ENCODE data around the gene STARD3NL. TPM values are rescaled to one million over a fixed set of nuclear protein-coding genes. Genes with fewer than 3 reads are reported as not detected.
A peak's percentile ranks its signal among the peaks of the same experiment; 100 is the strongest.
"Not testable (repeated sequence)": the region's sequence is repeated elsewhere in the genome, so short reads cannot be mapped to it uniquely, and the experiment has no call there.

STARD3NL gene
- total RNA-seq, 2 experiments from 2014 or later: 24.4 to 28.9 TPM

DNA sequence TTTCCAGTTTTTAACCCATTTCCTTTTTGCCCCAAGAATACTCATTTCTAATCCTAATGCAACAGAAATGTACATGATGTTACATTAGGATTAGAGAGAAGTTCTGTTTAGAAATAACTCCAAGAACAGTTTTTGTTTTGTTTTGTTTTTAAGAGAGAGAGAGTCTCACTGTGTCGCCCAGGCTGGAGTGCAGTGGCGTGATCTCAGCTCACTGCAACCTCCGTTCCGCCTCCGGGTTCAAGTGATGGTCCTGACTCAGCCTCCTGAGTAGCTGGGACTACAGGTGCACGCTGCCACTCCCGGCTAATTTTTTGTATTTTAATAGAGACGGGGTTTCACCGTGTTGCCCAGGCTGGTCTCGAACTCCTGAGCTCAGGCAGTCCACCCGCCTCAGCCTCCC is 56.7 kb downstream of the STARD3NL start:
- peaks cover 52% of the 10 kb centered on the region for H3K36me3 Mint-ChIP-seq (ENCODE audit: low read depth)
- H3K4me1 Mint-ChIP-seq: peaks cover 72% of the 10 kb centered on the region
- ChIA-PET CTCF (interaction anchor here (4.3 to 5.7 kb wide), 4 partner anchors 12 to 134 kb away, joined by 19 to 42 read pairs (median 40); no protein-coding TSS in a partner anchor), POLR2A (interaction anchor here (0.8 to 3.2 kb wide), 2 partner anchors 19 to 101 kb away, joined by 3 to 11 read pairs; no protein-coding TSS in a partner anchor)
- H3K4me3 Mint-ChIP-seq, H3K27me3 Mint-ChIP-seq, H3K9me3 Mint-ChIP-seq, DNase-seq: not testable (repeated sequence)
- H3K27ac Mint-ChIP-seq: peak overlapping the region; percentile 6

DNA sequence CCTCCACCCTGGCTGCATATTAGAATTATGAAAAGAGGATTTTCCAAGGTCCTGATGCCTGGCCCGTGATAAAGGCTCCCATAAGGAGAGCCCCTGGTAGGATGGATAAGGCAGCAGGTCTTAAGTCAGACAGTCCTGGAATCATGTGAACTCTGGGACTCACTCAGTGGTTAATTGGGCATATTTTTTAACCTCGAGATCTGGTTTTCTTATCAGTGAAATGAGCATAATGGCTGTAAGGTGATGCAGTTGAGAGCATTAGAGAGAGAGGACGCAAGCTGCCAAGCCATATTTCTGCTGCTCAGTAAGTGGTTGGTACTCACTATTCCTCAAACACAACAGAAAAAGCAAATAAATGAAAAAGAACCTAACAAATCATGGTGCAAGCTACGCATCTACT is 57.6 kb downstream of the STARD3NL start:
- ChIA-PET POLR2A (interaction anchor here (1.1 kb wide), 1 partner anchor 20 kb away, joined by 5 read pairs; no protein-coding TSS in a partner anchor), CTCF (interaction anchor here (0.7 to 5.7 kb wide), 6 partner anchors 13 to 133 kb away, joined by 3 to 42 read pairs (median 29); no protein-coding TSS in a partner anchor)
- H3K27ac Mint-ChIP-seq: peak overlapping the region; percentile 44
- H3K27me3 Mint-ChIP-seq: no peaks in the 10 kb centered on the region
- peaks cover 45% of the 10 kb centered on the region for H3K36me3 Mint-ChIP-seq (ENCODE audit: low read depth)
- no peaks in the 10 kb centered on the region for H3K9me3 Mint-ChIP-seq
- no peak for DNase-seq
- no peak overlapping the region for H3K4me3 Mint-ChIP-seq
- peaks cover 67% of the 10 kb centered on the region for H3K4me1 Mint-ChIP-seq

DNA sequence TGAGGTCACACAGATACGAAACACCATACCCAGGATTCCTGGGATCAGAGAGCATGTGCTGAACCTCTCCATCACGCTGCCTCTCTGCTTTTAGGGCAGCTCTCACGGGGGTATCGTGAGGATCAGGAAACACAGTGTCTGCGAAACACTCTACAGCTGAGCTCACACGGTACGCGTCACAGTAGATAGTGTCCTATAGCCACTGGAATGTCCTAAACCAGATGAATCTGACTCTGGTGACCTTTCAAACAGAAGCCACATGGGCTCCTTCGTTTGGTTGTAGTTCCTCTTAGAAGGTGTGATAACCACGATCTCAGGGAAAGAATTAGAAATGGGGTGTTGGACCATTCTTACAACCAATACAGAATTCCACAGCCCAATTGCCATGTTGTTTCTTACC is 61.1 kb downstream of the STARD3NL start:
- Mint-ChIP-seq H3K36me3 (ENCODE audit: low read depth) (peaks cover 51% of the 10 kb centered on the region), H3K4me1 (peaks cover 37% of the 10 kb centered on the region)
- H3K27me3 Mint-ChIP-seq, POLR2A ChIA-PET, CTCF ChIA-PET, H3K27ac Mint-ChIP-seq, DNase-seq, H3K9me3 Mint-ChIP-seq, H3K4me3 Mint-ChIP-seq: not testable (repeated sequence)

DNA sequence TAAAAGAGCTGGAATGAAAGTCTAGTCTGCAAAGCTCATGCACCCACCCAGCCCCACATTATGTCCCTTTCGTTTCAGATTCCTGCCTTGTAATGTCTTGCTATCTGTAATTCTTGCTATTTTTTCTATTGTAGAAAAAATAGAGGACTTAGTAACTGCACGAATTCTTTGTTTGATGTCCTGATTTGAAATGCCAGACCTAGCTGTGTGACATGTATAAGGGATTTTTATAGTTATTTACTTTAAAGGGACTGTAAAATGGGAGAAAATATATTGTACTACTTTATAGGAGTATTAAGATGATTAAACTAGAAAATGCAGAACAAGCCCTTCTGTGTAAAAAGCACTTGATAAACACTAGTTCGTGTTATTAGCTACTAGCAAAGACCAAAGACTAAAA is 63.0 kb downstream of the STARD3NL start:
- CTCF ChIA-PET: interaction anchor here (0.7 to 1.2 kb wide), 2 partner anchors 19 to 127 kb away, joined by 3 read pairs; no protein-coding TSS in a partner anchor
- peaks cover 31% of the 10 kb centered on the region for H3K4me1 Mint-ChIP-seq
- no peak for DNase-seq
- H3K27ac Mint-ChIP-seq: no peak overlapping the region
- no peak overlapping the region for H3K4me3 Mint-ChIP-seq
- POLR2A ChIA-PET: no interaction called here
- H3K9me3 Mint-ChIP-seq: no peaks in the 10 kb centered on the region
- peaks cover 65% of the 10 kb centered on the region for H3K36me3 Mint-ChIP-seq (ENCODE audit: low read depth)
- H3K27me3 Mint-ChIP-seq: no peaks in the 10 kb centered on the region

DNA sequence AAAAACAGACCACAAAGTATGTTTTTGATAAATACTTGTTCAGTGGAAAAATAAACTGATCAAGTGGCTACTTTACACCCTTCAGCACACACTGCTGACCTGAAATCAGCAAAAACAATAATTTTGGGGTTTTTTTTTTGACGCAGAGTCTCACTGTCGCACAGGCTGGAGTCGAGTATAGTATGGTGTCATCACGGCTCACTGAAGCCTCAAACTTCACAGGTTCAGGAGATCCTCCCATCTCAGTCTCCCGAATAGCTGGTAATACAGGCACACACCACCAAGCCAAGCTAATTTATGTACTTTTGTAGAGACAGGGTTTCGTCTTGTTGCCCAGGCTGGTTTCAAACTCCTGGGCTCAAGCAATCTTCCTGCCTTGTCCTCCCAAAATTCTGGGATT is 64.8 kb downstream of the STARD3NL start:
- DNase-seq: no peak
- Mint-ChIP-seq H3K9me3 (no peaks in the 10 kb centered on the region), H3K4me3 (no peak overlapping the region), H3K27me3 (no peaks in the 10 kb centered on the region), H3K36me3 (ENCODE audit: low read depth) (peaks cover 62% of the 10 kb centered on the region), H3K4me1 (peaks cover 19% of the 10 kb centered on the region), H3K27ac (no peak overlapping the region)
- CTCF ChIA-PET: interaction anchor here (1.6 kb wide), 1 partner anchor 27 kb away, joined by 5 read pairs; no protein-coding TSS in a partner anchor
- POLR2A ChIA-PET: no interaction called here

DNA sequence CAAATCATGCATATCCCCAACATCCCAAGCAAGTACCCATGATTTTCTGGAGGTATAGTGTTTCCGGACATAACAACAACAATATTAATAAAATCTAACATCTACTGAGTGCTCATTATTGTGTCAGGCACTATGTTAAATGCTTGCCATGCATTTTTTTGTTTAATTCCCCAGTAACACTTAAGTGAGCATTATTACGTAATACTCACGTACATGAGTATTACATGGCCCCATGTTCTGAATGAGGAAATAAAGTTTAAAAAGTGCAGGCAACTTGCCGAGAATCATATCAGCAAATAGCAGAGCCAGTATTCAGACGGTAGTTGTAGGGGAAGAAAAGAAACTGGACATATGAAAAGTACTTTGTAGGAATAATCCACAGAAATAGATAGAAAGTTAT is 65.3 kb downstream of the STARD3NL start:
- H3K4me3 Mint-ChIP-seq, H3K27ac Mint-ChIP-seq, POLR2A ChIA-PET, DNase-seq, H3K27me3 Mint-ChIP-seq, H3K9me3 Mint-ChIP-seq: not testable (repeated sequence)
- Mint-ChIP-seq H3K36me3 (ENCODE audit: low read depth) (peaks cover 65% of the 10 kb centered on the region), H3K4me1 (peaks cover 19% of the 10 kb centered on the region)
- CTCF ChIA-PET: interaction anchor here (1.6 kb wide), 1 partner anchor 27 kb away, joined by 5 read pairs; no protein-coding TSS in a partner anchor

DNA sequence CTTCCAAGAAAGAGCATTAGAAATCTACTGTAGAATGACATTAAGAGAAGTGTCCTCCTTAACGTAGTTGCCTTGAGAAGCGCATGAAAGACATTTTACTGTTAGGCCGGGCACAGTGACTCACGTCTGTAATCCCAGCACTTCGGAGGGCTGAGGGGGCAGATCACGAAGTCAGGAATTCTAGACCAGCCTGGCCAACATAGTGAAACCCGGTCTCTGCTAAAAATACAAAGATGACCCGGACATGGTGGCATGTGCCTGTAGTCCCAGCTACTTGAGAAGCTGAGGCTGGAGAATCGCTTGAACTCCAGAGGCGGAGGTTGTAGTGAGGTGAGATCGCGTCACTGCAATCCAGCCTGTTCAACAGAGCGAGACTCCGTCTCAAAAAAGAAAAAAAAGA is 66.5 kb downstream of the STARD3NL start:
- DNase-seq: no peak
- H3K4me1 Mint-ChIP-seq: peaks cover 19% of the 10 kb centered on the region
- POLR2A ChIA-PET: no interaction called here
- peak overlapping the region; percentile 9 for H3K4me3 Mint-ChIP-seq
- peaks cover 65% of the 10 kb centered on the region for H3K36me3 Mint-ChIP-seq (ENCODE audit: low read depth)
- no peaks in the 10 kb centered on the region for H3K27me3 Mint-ChIP-seq
- H3K27ac Mint-ChIP-seq: no peak overlapping the region
- CTCF ChIA-PET: no interaction called here
- no peaks in the 10 kb centered on the region for H3K9me3 Mint-ChIP-seq

DNA sequence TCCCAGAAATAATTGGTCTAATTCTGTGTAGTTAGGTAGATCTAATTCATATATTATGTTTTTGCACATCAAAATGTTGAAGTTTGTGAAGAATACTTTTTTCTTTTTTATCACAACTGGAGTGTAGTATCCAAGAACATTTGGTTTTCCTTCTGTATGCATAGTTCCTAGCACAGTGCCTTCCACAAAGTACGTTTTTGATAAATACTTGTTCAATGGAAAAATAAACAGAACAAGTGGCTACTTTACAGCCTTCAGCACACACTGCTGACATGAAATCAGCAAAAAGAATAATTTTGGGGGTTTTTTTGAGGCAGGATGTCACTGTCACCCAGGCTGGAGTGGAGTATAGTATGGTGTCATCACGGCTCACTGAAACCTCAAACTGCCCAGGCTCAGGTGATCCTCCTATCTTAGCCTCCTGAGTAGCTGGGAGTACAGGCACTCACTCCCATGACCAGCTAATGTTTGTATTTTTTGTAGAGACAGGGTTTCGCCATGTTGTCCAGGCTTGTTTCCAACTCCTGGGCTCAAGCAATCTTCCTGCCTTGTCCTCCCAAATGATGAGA is 67.4 kb downstream of the STARD3NL start:
- DNase-seq: no peak
- ChIA-PET CTCF (interaction anchor here (1.3 kb wide), 1 partner anchor 30 kb away, joined by 5 read pairs; no protein-coding TSS in a partner anchor), POLR2A (no interaction called here)
- H3K4me1 Mint-ChIP-seq: peaks cover 21% of the 10 kb centered on the region
- no peaks in the 10 kb centered on the region for H3K27me3 Mint-ChIP-seq
- peaks cover 65% of the 10 kb centered on the region for H3K36me3 Mint-ChIP-seq (ENCODE audit: low read depth)
- H3K4me3 Mint-ChIP-seq: peak overlapping the region; percentile 22
- H3K27ac Mint-ChIP-seq: peak overlapping the region; percentile 30
- no peaks in the 10 kb centered on the region for H3K9me3 Mint-ChIP-seq

DNA sequence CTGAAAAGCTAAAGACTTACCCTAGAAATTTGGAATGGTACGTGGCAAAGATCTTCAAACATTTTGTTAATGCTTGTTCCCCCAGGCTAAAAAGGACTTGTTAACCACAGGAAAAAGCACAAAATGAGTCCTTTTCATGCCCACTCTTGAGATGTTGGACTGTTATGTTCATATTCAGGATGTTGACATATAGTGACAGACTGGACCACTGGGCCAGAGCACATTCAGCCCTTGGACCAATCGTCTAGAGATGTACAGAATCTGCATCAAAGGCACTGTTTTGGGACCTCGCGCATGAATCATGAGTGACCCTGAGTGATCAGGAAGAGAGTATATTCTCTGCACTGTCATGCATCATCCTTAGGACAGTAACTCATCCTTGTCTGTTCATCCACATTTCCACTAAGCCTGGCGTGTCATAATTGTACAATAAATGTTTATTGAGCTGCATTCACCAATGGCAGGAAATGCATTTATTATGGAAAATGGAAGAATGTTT is 70.1 kb downstream of the STARD3NL start:
- Mint-ChIP-seq H3K4me3 (peak overlapping the region; percentile 31), H3K27ac (peak overlapping the region; percentile 28), H3K4me1 (peaks cover 21% of the 10 kb centered on the region), H3K27me3 (no peaks in the 10 kb centered on the region), H3K9me3 (no peaks in the 10 kb centered on the region), H3K36me3 (ENCODE audit: low read depth) (peaks cover 53% of the 10 kb centered on the region)
- ChIA-PET POLR2A (no interaction called here), CTCF (interaction anchor here (1.4 to 1.5 kb wide), 2 partner anchors 88 to 106 kb away, joined by 3 read pairs; no protein-coding TSS in a partner anchor)
- no peak for DNase-seq

DNA sequence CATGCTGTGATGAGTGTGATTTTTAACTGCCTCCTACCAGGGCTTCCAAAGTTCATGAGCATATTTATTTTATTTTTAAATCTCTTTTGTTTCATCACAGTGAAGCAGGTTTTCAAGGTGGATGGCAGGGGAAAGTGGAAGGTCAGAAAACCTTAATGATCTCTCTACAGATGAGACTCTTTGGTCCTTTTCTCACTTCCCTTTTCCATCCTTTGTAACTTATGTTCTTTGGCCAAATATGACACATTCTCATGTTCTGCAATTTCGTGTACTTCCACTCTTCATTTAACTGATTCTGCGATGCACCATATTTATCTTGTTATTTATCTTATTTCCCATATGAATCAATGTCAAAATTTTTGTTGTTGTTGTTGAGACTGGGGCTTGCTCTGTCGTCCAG is 71.8 kb downstream of the STARD3NL start:
- POLR2A ChIA-PET, H3K27me3 Mint-ChIP-seq, DNase-seq, CTCF ChIA-PET, H3K9me3 Mint-ChIP-seq: not testable (repeated sequence)
- peak overlapping the region; percentile 63 for H3K4me3 Mint-ChIP-seq
- peaks cover 19% of the 10 kb centered on the region for H3K4me1 Mint-ChIP-seq
- H3K36me3 Mint-ChIP-seq (ENCODE audit: low read depth): peaks cover 41% of the 10 kb centered on the region
- peak overlapping the region; percentile 10 for H3K27ac Mint-ChIP-seq

DNA sequence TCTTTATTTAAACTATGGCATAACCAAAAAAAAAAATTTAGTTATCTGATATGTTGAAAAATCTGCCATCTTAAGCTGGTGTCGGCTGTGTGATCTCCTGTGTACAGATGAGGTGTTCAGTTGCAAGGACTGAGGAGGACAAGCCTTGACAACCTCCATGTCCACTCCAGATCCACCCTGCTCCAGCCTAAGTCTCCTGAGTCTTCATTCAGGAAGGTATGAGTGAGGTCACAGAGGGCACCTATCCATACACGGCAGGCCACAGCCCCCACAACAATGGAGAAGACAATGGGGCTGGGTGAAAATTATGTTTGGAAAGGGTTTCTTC is 79.3 kb downstream of the STARD3NL start:
- Mint-ChIP-seq H3K4me3 (no peak overlapping the region), H3K36me3 (ENCODE audit: low read depth) (no peaks in the 10 kb centered on the region), H3K27ac (no peak overlapping the region), H3K4me1 (no peaks in the 10 kb centered on the region), H3K27me3 (no peaks in the 10 kb centered on the region), H3K9me3 (no peaks in the 10 kb centered on the region)
- ChIA-PET CTCF (no interaction called here), POLR2A (no interaction called here)
- no peak for DNase-seq

DNA sequence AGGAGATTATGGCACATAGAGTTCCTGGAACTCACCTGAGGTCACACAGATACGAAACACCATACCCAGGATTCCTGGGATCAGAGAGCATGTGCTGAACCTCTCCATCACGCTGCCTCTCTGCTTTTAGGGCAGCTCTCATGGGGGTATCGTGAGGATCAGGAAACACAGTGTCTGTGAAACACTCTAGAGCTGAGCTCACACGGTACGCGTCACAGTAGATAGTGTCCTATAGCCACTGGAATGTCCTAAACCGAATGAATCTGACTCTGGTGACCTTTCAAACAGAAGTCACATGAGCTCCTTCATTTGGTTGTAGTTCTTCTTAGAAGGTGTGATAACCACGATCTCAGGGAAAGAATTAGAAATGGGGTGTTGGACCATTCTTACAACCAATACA is 81.1 kb downstream of the STARD3NL start:
- H3K27ac Mint-ChIP-seq; H3K4me3 Mint-ChIP-seq; H3K9me3 Mint-ChIP-seq; DNase-seq; H3K27me3 Mint-ChIP-seq; H3K36me3 Mint-ChIP-seq (ENCODE audit: low read depth); CTCF ChIA-PET; H3K4me1 Mint-ChIP-seq: not testable (repeated sequence)
- POLR2A ChIA-PET: interaction anchor here (0.9 kb wide), 1 partner anchor 21 kb away, joined by 3 read pairs; no protein-coding TSS in a partner anchor

DNA sequence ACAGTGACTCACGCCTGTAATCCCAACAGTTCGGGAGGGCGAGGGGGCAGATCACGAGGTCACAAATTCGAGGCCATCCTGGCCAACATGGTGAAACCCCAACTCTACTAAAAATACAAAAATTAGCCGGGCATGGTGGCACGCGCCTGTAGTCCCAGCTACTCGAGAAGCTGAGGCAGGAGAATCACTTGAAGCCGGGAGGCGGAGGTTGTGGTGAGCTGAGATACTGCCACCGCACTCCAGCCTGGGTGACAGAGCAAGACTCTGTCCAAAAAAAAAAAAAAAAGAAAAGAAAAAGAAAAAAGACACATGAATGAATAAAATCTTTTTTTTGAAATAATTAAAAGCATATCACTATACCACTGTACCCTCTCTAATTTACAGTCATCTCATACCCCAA is 83.6 kb downstream of the STARD3NL start:
- DNase-seq; H3K27ac Mint-ChIP-seq; POLR2A ChIA-PET; H3K9me3 Mint-ChIP-seq; H3K27me3 Mint-ChIP-seq; H3K36me3 Mint-ChIP-seq (ENCODE audit: low read depth); H3K4me1 Mint-ChIP-seq; CTCF ChIA-PET; H3K4me3 Mint-ChIP-seq: not testable (repeated sequence)

DNA sequence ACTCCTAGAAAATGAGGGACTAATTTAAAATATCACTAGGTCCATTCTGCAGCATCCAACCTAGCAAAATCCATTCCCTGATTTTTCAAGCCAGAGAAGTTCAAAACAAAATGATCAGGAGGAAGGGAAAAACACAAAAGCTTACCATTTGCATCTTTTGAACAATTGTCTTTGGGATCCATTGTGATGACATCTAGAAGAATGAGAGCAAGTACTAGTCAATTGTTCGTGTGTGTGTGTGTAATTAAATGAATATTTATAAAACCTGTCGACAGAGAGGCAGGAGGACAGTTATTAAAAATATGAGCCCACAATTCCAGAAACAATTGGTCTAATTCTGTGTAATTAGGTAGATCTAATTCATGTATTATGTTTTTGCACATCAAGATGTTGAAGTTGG is 84.0 kb downstream of the STARD3NL start:
- H3K27ac Mint-ChIP-seq; POLR2A ChIA-PET; DNase-seq; H3K4me1 Mint-ChIP-seq; H3K27me3 Mint-ChIP-seq; H3K4me3 Mint-ChIP-seq; CTCF ChIA-PET; H3K9me3 Mint-ChIP-seq; H3K36me3 Mint-ChIP-seq (ENCODE audit: low read depth): not testable (repeated sequence)
